Measurements from ENCODE around the gene LMBR1.

GRCh38 chr7:156776527-156776926 lies 116.5 kb downstream of the LMBR1 start:
- TF ChIP-seq EZH2 (IDR thresholded peaks at IDR 0.05; ENCODE audit: insufficient read depth, low read length), result no peak
- TF ChIP-seq, protein P1, sequence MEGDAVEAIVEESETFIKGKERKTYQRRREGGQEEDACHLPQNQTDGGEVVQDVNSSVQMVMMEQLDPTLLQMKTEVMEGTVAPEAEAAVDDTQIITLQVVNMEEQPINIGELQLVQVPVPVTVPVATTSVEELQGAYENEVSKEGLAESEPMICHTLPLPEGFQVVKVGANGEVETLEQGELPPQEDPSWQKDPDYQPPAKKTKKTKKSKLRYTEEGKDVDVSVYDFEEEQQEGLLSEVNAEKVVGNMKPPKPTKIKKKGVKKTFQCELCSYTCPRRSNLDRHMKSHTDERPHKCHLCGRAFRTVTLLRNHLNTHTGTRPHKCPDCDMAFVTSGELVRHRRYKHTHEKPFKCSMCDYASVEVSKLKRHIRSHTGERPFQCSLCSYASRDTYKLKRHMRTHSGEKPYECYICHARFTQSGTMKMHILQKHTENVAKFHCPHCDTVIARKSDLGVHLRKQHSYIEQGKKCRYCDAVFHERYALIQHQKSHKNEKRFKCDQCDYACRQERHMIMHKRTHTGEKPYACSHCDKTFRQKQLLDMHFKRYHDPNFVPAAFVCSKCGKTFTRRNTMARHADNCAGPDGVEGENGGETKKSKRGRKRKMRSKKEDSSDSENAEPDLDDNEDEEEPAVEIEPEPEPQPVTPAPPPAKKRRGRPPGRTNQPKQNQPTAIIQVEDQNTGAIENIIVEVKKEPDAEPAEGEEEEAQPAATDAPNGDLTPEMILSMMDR (IDR thresholded peaks at IDR 0.05; ENCODE audit: insufficient read depth, low read depth, low read length), result no peak

Data from astrocyte (in vitro differentiated cells and primary cell).